Measurements from ENCODE around the gene MAP7. TPM values are rescaled to one million over a fixed set of nuclear protein-coding genes. Genes with fewer than 3 reads are reported as not detected.
A peak's percentile ranks its signal among the peaks of the same experiment; 100 is the strongest.

The MAP7 gene
- total and polyA plus RNA-seq, 2 of the 13 experiments (the other 11 are each of a cell fraction or from before 2014, with no cell fraction given): 0.04 TPM; not detected in 1

DNA sequence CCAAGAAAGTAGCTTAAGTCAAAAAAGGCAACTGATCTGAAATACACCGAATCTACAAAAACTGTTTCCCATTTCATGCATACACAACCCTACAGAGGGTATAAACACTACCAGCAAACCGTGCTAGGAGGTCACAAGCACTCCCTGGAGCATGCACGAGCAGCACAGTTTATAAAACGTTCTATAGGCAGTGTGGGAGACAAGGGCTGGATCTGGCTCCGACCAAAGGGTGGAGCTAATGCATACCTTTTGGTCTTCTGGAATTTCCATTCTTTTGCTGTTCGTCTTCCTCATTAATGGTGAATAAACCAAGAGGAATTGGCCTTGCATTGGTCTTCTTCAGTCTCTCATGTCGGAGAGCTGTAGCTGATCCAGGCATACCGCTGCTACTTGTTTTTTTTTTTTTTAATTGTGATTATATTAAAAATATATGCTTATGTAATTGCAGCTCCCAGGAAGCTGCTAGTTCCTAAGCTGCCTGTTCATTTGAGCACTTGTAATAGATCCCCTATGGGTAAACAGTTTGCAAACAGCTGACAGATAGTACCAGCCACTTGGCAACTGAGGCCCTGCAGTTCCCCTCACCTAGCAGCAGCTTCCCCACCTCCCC, 24.5 kb downstream of the MAP7 start:
- Histone ChIP-seq H4K20me1 (ENCODE audit: insufficient read depth, low read length) (no peaks in the 10 kb centered on the region), H2AFZ (ENCODE audit: low read length) (no peak overlapping the region), H3K4me1 (ENCODE audit: insufficient read depth, low read length) (no peaks in the 10 kb centered on the region), H3K36me3 (replicated peaks in 1 of 2; ENCODE audit: control insufficient read depth in 1 of 2, insufficient read depth in 2 of 2, low read length in 2 of 2) (no peaks in the 10 kb centered on the region), H3K27me3 (ENCODE audit: control insufficient read depth in 1 of 2, insufficient read depth in 2 of 2, low read length in 2 of 2) (peaks cover 0 to 9% of the 10 kb centered on the region in 2 experiments; a peak in 2 of 5 replicates), H3K9me3 (ENCODE audit: low read length) (no peaks in the 10 kb centered on the region), H3K4me2 (ENCODE audit: low read depth, low read length) (no peak overlapping the region), H3K4me3 (replicated peaks in 1 of 3; ENCODE audit: insufficient read depth in 1 of 3, low read depth in 2 of 3, low read length in 3 of 3) (no peak overlapping the region), H3K9ac (ENCODE audit: insufficient read depth, low read depth, low read length) (no peak overlapping the region), H3K79me2 (ENCODE audit: insufficient read depth, low read length) (no peaks in the 10 kb centered on the region), H3K27ac (ENCODE audit: extremely low read length, insufficient read depth, low read length) (no peak overlapping the region)
- POLR2A ChIA-PET: no interaction called here
- 6% methylated on average over 8 of the region's 8 CpGs for WGBS (ENCODE audit: low lambda C conversion rate)
- DNase-seq (ENCODE audit: low spot score): no peak
- CTCF ChIA-PET (ENCODE audit: low intra/inter-chr PET ratio, low total read pairs): no interaction called here
- peak; percentile 48 for ATAC-seq
- intact Hi-C loops (cut with micrococcal nuclease; ENCODE audit: unreplicated experiment) (no loop called here), in situ Hi-C loops (cut with HindIII; ENCODE audit: extremely low pct_ligation_motif_present, low pct_unique_long_range_greater_than_20kb) (no loop called here)
- FAIRE-seq: no peak
- no peak for TF ChIP-seq YEATS4 (CRISPR knock-in tag; IDR thresholded peaks at IDR 0.05; ENCODE audit: borderline replicate concordance)
- TF ChIP-seq ZNF343 (CRISPR knock-in tag; IDR thresholded peaks at IDR 0.05): no peak
- TF ChIP-seq ZNF224 (CRISPR knock-in tag; IDR thresholded peaks at IDR 0.05): no peak
- no peak for TF ChIP-seq ZNF577 (CRISPR knock-in tag; IDR thresholded peaks at IDR 0.05; ENCODE audit: borderline replicate concordance, low read depth)
- TF ChIP-seq PATZ1 (CRISPR knock-in tag; IDR thresholded peaks at IDR 0.05): no peak
- TF ChIP-seq SP5 (CRISPR knock-in tag; IDR thresholded peaks at IDR 0.05; ENCODE audit: borderline replicate concordance, low read depth): no peak
- no TSS peak for BruUV-seq (replicated peaks)

- WGBS (ENCODE audit: low lambda C conversion rate): 0% methylated on average over 2 of the region's 2 CpGs
- ChIA-PET POLR2A (no interaction called here), CTCF (ENCODE audit: low intra/inter-chr PET ratio, low total read pairs) (no interaction called here)
- no TSS peak for BruUV-seq (replicated peaks)
- H3K4me2 ChIP-seq (ENCODE audit: low read depth, low read length): no peak overlapping the region
- H3K36me3 ChIP-seq (replicated peaks in 1 of 2; ENCODE audit: control insufficient read depth in 1 of 2, insufficient read depth in 2 of 2, low read length in 2 of 2): no peaks in the 10 kb centered on the region
- H3K79me2 ChIP-seq (ENCODE audit: insufficient read depth, low read length): no peaks in the 10 kb centered on the region
- intact Hi-C loops (cut with micrococcal nuclease; ENCODE audit: unreplicated experiment) (no loop called here), in situ Hi-C loops (cut with HindIII; ENCODE audit: extremely low pct_ligation_motif_present, low pct_unique_long_range_greater_than_20kb) (no loop called here)
- H3K27me3 ChIP-seq (ENCODE audit: control insufficient read depth in 1 of 2, insufficient read depth in 2 of 2, low read length in 2 of 2): peaks cover 0 to 9% of the 10 kb centered on the region in 2 experiments; a peak in 2 of 5 replicates
- H4K20me1 ChIP-seq (ENCODE audit: insufficient read depth, low read length): no peaks in the 10 kb centered on the region
- H3K27ac ChIP-seq (ENCODE audit: extremely low read length, insufficient read depth, low read length): no peak overlapping the region
- no peaks in the 10 kb centered on the region for H3K9me3 ChIP-seq (ENCODE audit: low read length)
- FAIRE-seq (no peak), DNase-seq (ENCODE audit: low spot score) (no peak), ATAC-seq (no peak)
- H3K9ac ChIP-seq (ENCODE audit: insufficient read depth, low read depth, low read length): no peak overlapping the region
- no peaks in the 10 kb centered on the region for H3K4me1 ChIP-seq (ENCODE audit: insufficient read depth, low read length)
- no peak overlapping the region for H3K4me3 ChIP-seq (replicated peaks in 1 of 3; ENCODE audit: insufficient read depth in 1 of 3, low read depth in 2 of 3, low read length in 3 of 3)
- no peak overlapping the region for H2AFZ ChIP-seq (ENCODE audit: low read length)
- TF ChIP-seq HMG20B (CRISPR knock-in tag; conservative IDR thresholded peaks at IDR 0.05) (no peak), SUZ12 (IDR thresholded peaks at IDR 0.05; ENCODE audit: low read depth, low read length) (no peak), ARID4A (CRISPR knock-in tag; IDR thresholded peaks at IDR 0.05; ENCODE audit: borderline replicate concordance) (no peak), ZNF552 (CRISPR knock-in tag; IDR thresholded peaks at IDR 0.05; ENCODE audit: borderline replicate concordance) (no peak)
- TF ChIP-seq, protein P1, sequence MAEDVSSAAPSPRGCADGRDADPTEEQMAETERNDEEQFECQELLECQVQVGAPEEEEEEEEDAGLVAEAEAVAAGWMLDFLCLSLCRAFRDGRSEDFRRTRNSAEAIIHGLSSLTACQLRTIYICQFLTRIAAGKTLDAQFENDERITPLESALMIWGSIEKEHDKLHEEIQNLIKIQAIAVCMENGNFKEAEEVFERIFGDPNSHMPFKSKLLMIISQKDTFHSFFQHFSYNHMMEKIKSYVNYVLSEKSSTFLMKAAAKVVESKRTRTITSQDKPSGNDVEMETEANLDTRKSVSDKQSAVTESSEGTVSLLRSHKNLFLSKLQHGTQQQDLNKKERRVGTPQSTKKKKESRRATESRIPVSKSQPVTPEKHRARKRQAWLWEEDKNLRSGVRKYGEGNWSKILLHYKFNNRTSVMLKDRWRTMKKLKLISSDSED (CRISPR knock-in tag; IDR thresholded peaks at IDR 0.05): no peak
Observed at GRCh38 chr6:136524936-136525413, 25.2 kb downstream of the MAP7 start.

Measured in HepG2 (cell line).